ENCODE data around the gene RECQL5. TPM values are rescaled to one million over a fixed set of nuclear protein-coding genes. Genes with fewer than 3 reads are reported as not detected.
A peak's percentile ranks its signal among the peaks of the same experiment; 100 is the strongest.

Gene RECQL5
- total RNA-seq, 1 donor from 2014 or later: 14.3 TPM

- ATAC-seq (no peak), DNase-seq (no peak)
- intact Hi-C loops (cut with micrococcal nuclease): no loop called here
These were observed 8.7 kb downstream of the RECQL5 start for GRCh38 chr17:75658237-75658636.

- DNase-seq (no peak), ATAC-seq (peak; percentile 38)
- intact Hi-C loops (cut with micrococcal nuclease): no loop called here
These were observed 12.8 kb downstream of the RECQL5 start for GRCh38 chr17:75654176-75654575.

GRCh38 chr17:75652934-75653549, 13.9 kb downstream of the RECQL5 start:
- intact Hi-C loops (cut with micrococcal nuclease): no loop called here
- ATAC-seq (peak; percentile 76), DNase-seq (no peak)

- DNase-seq (no peak), ATAC-seq (no peak)
- intact Hi-C loops (cut with micrococcal nuclease): no loop called here
These were observed 14.6 kb downstream of the RECQL5 start for GRCh38 chr17:75652341-75652740.

- DNase-seq (no peak), ATAC-seq (no peak)
- intact Hi-C loops (cut with micrococcal nuclease): no loop called here
These were observed 16.1 kb downstream of the RECQL5 start for GRCh38 chr17:75650874-75651273.

GRCh38 chr17:75649687-75650086, 17.3 kb downstream of the RECQL5 start:
- ATAC-seq: no peak
- no peak for DNase-seq
- intact Hi-C loops (cut with micrococcal nuclease): no loop called here

GRCh38 chr17:75647921-75648320, 19.0 kb downstream of the RECQL5 start:
- intact Hi-C loops (cut with micrococcal nuclease): no loop called here
- ATAC-seq (no peak), DNase-seq (no peak)

- DNase-seq: no peak
- no peak for ATAC-seq
- intact Hi-C loops (cut with micrococcal nuclease): no loop called here
These were observed 19.9 kb downstream of the RECQL5 start for GRCh38 chr17:75647061-75647460.

GRCh38 chr17:75646638-75646992, 20.3 kb downstream of the RECQL5 start:
- DNase-seq (no peak), ATAC-seq (no peak)
- intact Hi-C loops (cut with micrococcal nuclease): no loop called here

GRCh38 chr17:75645889-75646637, 20.9 kb downstream of the RECQL5 start:
- ATAC-seq: peak; percentile 6
- intact Hi-C loops (cut with micrococcal nuclease): no loop called here
- no peak for DNase-seq

- ATAC-seq (no peak), DNase-seq (no peak)
- intact Hi-C loops (cut with micrococcal nuclease): no loop called here
These were observed 21.5 kb downstream of the RECQL5 start for GRCh38 chr17:75645501-75645888.

GRCh38 chr17:75643643-75644017, 23.3 kb downstream of the RECQL5 start:
- DNase-seq (no peak), ATAC-seq (no peak)
- intact Hi-C loops (cut with micrococcal nuclease): no loop called here

GRCh38 chr17:75642784-75643642, 23.9 kb downstream of the RECQL5 start:
- intact Hi-C loops (cut with micrococcal nuclease): no loop called here
- DNase-seq: no peak

GRCh38 chr17:75642182-75642783, 24.7 kb downstream of the RECQL5 start:
- intact Hi-C loops (cut with micrococcal nuclease): no loop called here
- ATAC-seq (no peak), DNase-seq (no peak)

More at GRCh38 chr17:75642784-75643642, 23.9 kb downstream of the RECQL5 start:
- no peak for ATAC-seq

- intact Hi-C loops (cut with micrococcal nuclease): no loop called here
- peak; percentile 70 for ATAC-seq
- DNase-seq: peak; percentile 73
These were observed 25.6 kb downstream of the RECQL5 start for GRCh38 chr17:75641343-75641742.

GRCh38 chr17:75640556-75641119, 26.3 kb downstream of the RECQL5 start:
- ATAC-seq (no peak), DNase-seq (no peak)
- intact Hi-C loops (cut with micrococcal nuclease): no loop called here

- ATAC-seq: no peak
- DNase-seq: no peak
- intact Hi-C loops (cut with micrococcal nuclease): no loop called here
These were observed 27.0 kb downstream of the RECQL5 start for GRCh38 chr17:75639771-75640555.

- no peak for DNase-seq
- no peak for ATAC-seq
- intact Hi-C loops (cut with micrococcal nuclease): no loop called here
These were observed 27.6 kb downstream of the RECQL5 start for GRCh38 chr17:75639327-75639726.

GRCh38 chr17:75638893-75639292, 28.1 kb downstream of the RECQL5 start:
- intact Hi-C loops (cut with micrococcal nuclease): no loop called here
- ATAC-seq (peak; percentile 1), DNase-seq (peak; percentile 70)
